OCI-LY1 (cell line): Measurements from ENCODE around the gene PCDHB7.
"Not testable (repeated sequence)": the region's sequence is repeated elsewhere in the genome, so short reads cannot be mapped to it uniquely, and the experiment has no call there.

Experiments
- H2AFZ ChIP-seq: fragments of 200-600 bp; sonication (generic), shearing (Covaris generic); 2 replicates; pipeline ENCODE4 v1.6.0; 2014; ENCODE audit warnings: antibody characterized with exemption, mild to moderate bottlenecking, low read length
- H3F3A ChIP-seq: fragments of 200-600 bp; sonication (generic), shearing (Covaris generic); 2 replicates; pipeline ENCODE4 v1.6.0; 2014; ENCODE audit warnings: mild to moderate bottlenecking, antibody characterized with exemption, low read length, moderate library complexity; ENCODE audit not compliant: insufficient read depth
- H3K27ac ChIP-seq: fragments of 200-600 bp; sonication (generic); 2 replicates; pipeline ENCODE4 v1.5.1; 2014; ENCODE audit warnings: low read length, mixed run types, mild to moderate bottlenecking, low read depth; ENCODE audit not compliant: poor library complexity, severe bottlenecking
- H3K27me3 ChIP-seq: fragments of 200-600 bp; sonication (generic); 2 replicates; pipeline ENCODE4 v1.6.0; 2014; ENCODE audit warnings: antibody characterized with exemption, mild to moderate bottlenecking, low read length, moderate library complexity; ENCODE audit not compliant: insufficient read depth
- H3K36me3 ChIP-seq: fragments of 200-600 bp; sonication (generic); 2 replicates; pipeline ENCODE4 v1.6.1; 2014; ENCODE audit warnings: mild to moderate bottlenecking, antibody characterized with exemption, low read length, moderate library complexity, mixed read lengths; ENCODE audit not compliant: insufficient read depth
- H3K4me1 ChIP-seq: fragments of 200-600 bp; sonication (generic); 2 replicates; pipeline ENCODE4 v1.5.1; 2014; ENCODE audit warnings: mild to moderate bottlenecking, low read length, moderate library complexity; ENCODE audit not compliant: insufficient read depth, severe bottlenecking
- H3K4me2 ChIP-seq: fragments of 200-600 bp; sonication (generic), shearing (Covaris generic); 2 replicates; pipeline ENCODE4 v1.6.1; 2014; ENCODE audit warnings: low read length
- H3K4me3 ChIP-seq: fragments of 200-600 bp; sonication (generic); 2 replicates; pipeline ENCODE4 v1.5.1; 2014; ENCODE audit warnings: low read length, low read depth, mild to moderate bottlenecking, mixed read lengths; ENCODE audit not compliant: poor library complexity, severe bottlenecking
- H3K79me2 ChIP-seq: fragments of 200-600 bp; shearing (Covaris generic); 2 replicates; pipeline ENCODE4 v1.6.1; 2016; ENCODE audit warnings: mixed run types, low read length, mixed read lengths; ENCODE audit not compliant: insufficient read depth
- H3K9ac ChIP-seq: fragments of 200-600 bp; sonication (generic), shearing (Covaris generic); 2 replicates; pipeline ENCODE4 v1.6.1; 2014; ENCODE audit warnings: mild to moderate bottlenecking, low read length, mixed read lengths
- H3K9me2 ChIP-seq: fragments of 200-600 bp; sonication (generic), shearing (Covaris generic); 2 replicates; pipeline ENCODE4 v1.6.1; 2014; ENCODE audit warnings: low read depth, mild to moderate bottlenecking, low read length, mixed read lengths
- H3K9me3 ChIP-seq: fragments of 200-600 bp; shearing (Covaris generic); 2 replicates; pipeline ENCODE4 v1.6.1; 2014; ENCODE audit warnings: low read length, mixed read lengths
- H4K20me1 ChIP-seq: fragments of 200-600 bp; sonication (generic), shearing (Covaris generic); 2 replicates; pipeline ENCODE4 v1.6.0; 2016; ENCODE audit warnings: mild to moderate bottlenecking, low read length; ENCODE audit not compliant: insufficient read depth
- CTCF ChIP-seq: fragments of 200-600 bp; sonication (generic), shearing (Covaris generic); IDR thresholded peaks from 2 replicates; pipeline ENCODE4 v1.5.1; 2017; ENCODE audit warnings: mild to moderate bottlenecking, antibody characterized with exemption, low read length, moderate library complexity, mixed read lengths
- EZH2 ChIP-seq: fragments of 200-600 bp; sonication (generic), shearing (Covaris generic); IDR thresholded peaks from 2 replicates; pipeline ENCODE4 v1.8.0; 2017; ENCODE audit warnings: borderline replicate concordance, mixed run types, mild to moderate bottlenecking, antibody characterized with exemption, low read length, moderate library complexity, mixed read lengths

PCDHB7 gene

DNA sequence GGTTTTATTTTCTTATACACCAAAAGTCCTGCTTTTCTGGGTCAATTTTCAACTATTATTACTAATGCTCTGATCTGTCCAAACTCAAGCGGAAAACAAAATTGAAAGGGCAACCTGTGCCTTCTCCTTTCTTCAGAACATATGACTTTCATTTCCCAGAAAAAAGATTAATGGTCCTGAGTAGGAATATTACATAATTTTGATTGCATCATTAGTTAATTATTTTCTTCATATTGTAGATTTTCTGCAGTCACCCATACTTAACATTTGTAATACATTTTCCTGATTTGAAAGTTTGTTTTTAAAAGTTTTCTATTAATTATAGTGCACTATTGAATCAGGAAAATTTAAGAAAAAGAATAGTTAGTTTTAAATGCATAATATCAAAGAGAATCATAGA lies 3.5 kb downstream of the PCDHB7 start:
- TF ChIP-seq CTCF (no peak), EZH2 (no peak)
- H3K4me1 ChIP-seq: no peaks in the 10 kb centered on the region
- no peak overlapping the region for H3K9ac ChIP-seq
- H3K4me3 ChIP-seq: no peak overlapping the region
- H3K27me3 ChIP-seq: no peaks in the 10 kb centered on the region
- no peaks in the 10 kb centered on the region for H3K36me3 ChIP-seq
- no peaks in the 10 kb centered on the region for H3K9me2 ChIP-seq
- H3K79me2 ChIP-seq: no peaks in the 10 kb centered on the region
- H2AFZ ChIP-seq: no peak overlapping the region
- H3F3A ChIP-seq: no peaks in the 10 kb centered on the region
- H3K4me2 ChIP-seq: no peak overlapping the region
- H3K27ac ChIP-seq: no peak overlapping the region
- no peaks in the 10 kb centered on the region for H4K20me1 ChIP-seq
- H3K9me3 ChIP-seq: no peaks in the 10 kb centered on the region

- H3K27ac ChIP-seq, H3K4me3 ChIP-seq, H3F3A ChIP-seq, H3K4me1 ChIP-seq, H3K27me3 ChIP-seq, H4K20me1 ChIP-seq, H3K9me3 ChIP-seq, H3K79me2 ChIP-seq, H2AFZ ChIP-seq, H3K9me2 ChIP-seq, H3K9ac ChIP-seq, H3K36me3 ChIP-seq, H3K4me2 ChIP-seq: not testable (repeated sequence)
Measured at GRCh38 chr5:141177577-141178191, 5.2 kb downstream of the PCDHB7 start, which contains the start of gene PCDHB8. Gene PCDHB8 (plus strand): TSS chr5:141177790. CDS start chr5:141178035, 245 bp downstream.

DNA sequence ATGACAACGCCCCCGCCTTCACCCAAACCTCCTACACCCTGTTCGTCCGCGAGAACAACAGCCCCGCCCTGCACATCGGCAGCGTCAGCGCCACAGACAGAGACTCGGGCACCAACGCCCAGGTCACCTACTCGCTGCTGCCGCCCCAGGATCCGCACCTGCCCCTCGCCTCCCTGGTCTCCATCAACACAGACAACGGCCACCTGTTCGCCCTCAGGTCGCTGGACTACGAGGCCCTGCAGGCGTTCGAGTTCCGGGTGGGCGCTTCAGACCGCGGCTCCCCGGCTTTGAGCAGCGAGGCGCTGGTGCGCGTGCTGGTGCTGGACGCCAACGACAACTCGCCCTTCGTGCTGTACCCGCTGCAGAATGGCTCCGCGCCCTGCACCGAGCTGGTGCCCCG lies 6.9 kb downstream of the PCDHB7 start:
- H3K36me3 ChIP-seq, H3K4me3 ChIP-seq, H3K9me3 ChIP-seq: not testable (repeated sequence)

GRCh38 chr5:141179876-141180275 lies 7.4 kb downstream of the PCDHB7 start:
- not testable (repeated sequence) for H3K79me2 ChIP-seq, H3K27me3 ChIP-seq, H3K4me3 ChIP-seq, H3K9me2 ChIP-seq, H3K27ac ChIP-seq, H2AFZ ChIP-seq, H4K20me1 ChIP-seq, H3K9me3 ChIP-seq, H3K4me2 ChIP-seq, H3K4me1 ChIP-seq, H3K36me3 ChIP-seq, H3K9ac ChIP-seq, H3F3A ChIP-seq

More for the DNA sequence above, 6.9 kb downstream of the PCDHB7 start:
- not testable (repeated sequence) for H3K4me1 ChIP-seq, H3K27ac ChIP-seq, H3K9ac ChIP-seq, H4K20me1 ChIP-seq, H3K27me3 ChIP-seq, H3K4me2 ChIP-seq, H3K79me2 ChIP-seq, H3K9me2 ChIP-seq, H3F3A ChIP-seq, H2AFZ ChIP-seq

DNA sequence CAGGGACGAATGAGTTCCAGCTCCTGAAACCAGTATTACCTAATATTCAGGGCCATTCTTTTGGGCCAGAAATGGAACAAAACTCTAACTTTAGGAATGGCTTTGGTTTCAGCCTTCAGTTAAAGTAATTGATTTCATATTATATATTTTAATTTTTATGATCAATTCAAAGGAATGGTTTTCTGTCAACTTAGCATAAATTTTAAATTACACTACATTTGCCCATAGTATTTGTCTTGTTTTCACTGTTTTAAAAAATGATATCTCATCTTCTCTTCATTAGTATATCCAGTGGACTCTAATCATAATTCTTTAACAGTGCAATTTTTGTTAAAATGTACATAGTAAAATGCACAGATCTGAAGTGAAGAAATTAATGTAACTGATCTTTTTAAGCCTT lies 7.9 kb downstream of the PCDHB7 start:
- H3K27ac ChIP-seq: no peak overlapping the region
- no peaks in the 10 kb centered on the region for H3K9me3 ChIP-seq
- H3K9ac ChIP-seq: no peak overlapping the region
- no peaks in the 10 kb centered on the region for H3K4me1 ChIP-seq
- H4K20me1 ChIP-seq: no peaks in the 10 kb centered on the region
- no peaks in the 10 kb centered on the region for H3F3A ChIP-seq
- H2AFZ ChIP-seq: no peak overlapping the region
- H3K27me3 ChIP-seq: no peaks in the 10 kb centered on the region
- no peak overlapping the region for H3K4me3 ChIP-seq
- H3K36me3 ChIP-seq: no peaks in the 10 kb centered on the region
- no peak for TF ChIP-seq CTCF
- no peak for TF ChIP-seq EZH2
- H3K9me2 ChIP-seq: no peaks in the 10 kb centered on the region
- H3K79me2 ChIP-seq: no peaks in the 10 kb centered on the region
- H3K4me2 ChIP-seq: no peak overlapping the region
